ENCODE data around the gene TREML4. TPM values are rescaled to one million over a fixed set of nuclear protein-coding genes. Genes with fewer than 3 reads are reported as not detected.

TREML4 gene
- total RNA-seq, 1 donor from 2014 or later: not detected

GRCh38 chr6:41277605-41278004 is 49.5 kb downstream of the TREML4 start:
- DNase-seq: no peak
- Mint-ChIP-seq H3K4me3 (ENCODE audit: unreplicated experiment) (no peak overlapping the region), H3K36me3 (ENCODE audit: unreplicated experiment) (no peaks in the 10 kb centered on the region), H3K27ac (ENCODE audit: unreplicated experiment) (no peak overlapping the region), H3K4me1 (ENCODE audit: low read depth, unreplicated experiment) (no peaks in the 10 kb centered on the region), H3K9me3 (ENCODE audit: unreplicated experiment) (peaks cover 2% of the 10 kb centered on the region), H3K27me3 (ENCODE audit: unreplicated experiment) (no peaks in the 10 kb centered on the region)
- TF ChIP-seq CTCF (IDR thresholded peaks at IDR 0.05; ENCODE audit: partially characterized antibody, unreplicated experiment): no peak

- no peaks in the 10 kb centered on the region for H3K27me3 Mint-ChIP-seq (ENCODE audit: unreplicated experiment)
- H3K27ac Mint-ChIP-seq (ENCODE audit: unreplicated experiment): no peak overlapping the region
- H3K4me1 Mint-ChIP-seq (ENCODE audit: low read depth, unreplicated experiment): no peaks in the 10 kb centered on the region
- no peaks in the 10 kb centered on the region for H3K36me3 Mint-ChIP-seq (ENCODE audit: unreplicated experiment)
- H3K9me3 Mint-ChIP-seq (ENCODE audit: unreplicated experiment): peaks cover 4% of the 10 kb centered on the region
- TF ChIP-seq CTCF (IDR thresholded peaks at IDR 0.05; ENCODE audit: partially characterized antibody, unreplicated experiment): peak; percentile 13
- no peak overlapping the region for H3K4me3 Mint-ChIP-seq (ENCODE audit: unreplicated experiment)
- peak; percentile 67 for DNase-seq
Measured at GRCh38 chr6:41278699-41279405, 50.7 kb downstream of the TREML4 start.

GRCh38 chr6:41280381-41281057 is 52.4 kb downstream of the TREML4 start:
- H3K9me3 Mint-ChIP-seq (ENCODE audit: unreplicated experiment): peaks cover 4% of the 10 kb centered on the region
- H3K4me3 Mint-ChIP-seq (ENCODE audit: unreplicated experiment): no peak overlapping the region
- H3K27me3 Mint-ChIP-seq (ENCODE audit: unreplicated experiment): no peaks in the 10 kb centered on the region
- DNase-seq: no peak
- H3K27ac Mint-ChIP-seq (ENCODE audit: unreplicated experiment): no peak overlapping the region
- TF ChIP-seq CTCF (IDR thresholded peaks at IDR 0.05; ENCODE audit: partially characterized antibody, unreplicated experiment): no peak
- H3K36me3 Mint-ChIP-seq (ENCODE audit: unreplicated experiment): no peaks in the 10 kb centered on the region
- no peaks in the 10 kb centered on the region for H3K4me1 Mint-ChIP-seq (ENCODE audit: low read depth, unreplicated experiment)

GRCh38 chr6:41283600-41283999 is 55.5 kb downstream of the TREML4 start:
- Mint-ChIP-seq H3K4me3 (ENCODE audit: unreplicated experiment) (no peak overlapping the region), H3K36me3 (ENCODE audit: unreplicated experiment) (no peaks in the 10 kb centered on the region), H3K27ac (ENCODE audit: unreplicated experiment) (no peak overlapping the region), H3K9me3 (ENCODE audit: unreplicated experiment) (peaks cover 2% of the 10 kb centered on the region), H3K4me1 (ENCODE audit: low read depth, unreplicated experiment) (no peaks in the 10 kb centered on the region), H3K27me3 (ENCODE audit: unreplicated experiment) (no peaks in the 10 kb centered on the region)
- no peak for TF ChIP-seq CTCF (IDR thresholded peaks at IDR 0.05; ENCODE audit: partially characterized antibody, unreplicated experiment)
- DNase-seq: no peak

GRCh38 chr6:41284726-41285125 is 56.6 kb downstream of the TREML4 start:
- no peaks in the 10 kb centered on the region for H3K4me1 Mint-ChIP-seq (ENCODE audit: low read depth, unreplicated experiment)
- no peaks in the 10 kb centered on the region for H3K27me3 Mint-ChIP-seq (ENCODE audit: unreplicated experiment)
- H3K36me3 Mint-ChIP-seq (ENCODE audit: unreplicated experiment): no peaks in the 10 kb centered on the region
- no peak overlapping the region for H3K4me3 Mint-ChIP-seq (ENCODE audit: unreplicated experiment)
- H3K9me3 Mint-ChIP-seq (ENCODE audit: unreplicated experiment): peaks cover 2% of the 10 kb centered on the region
- H3K27ac Mint-ChIP-seq (ENCODE audit: unreplicated experiment): no peak overlapping the region
- TF ChIP-seq CTCF (IDR thresholded peaks at IDR 0.05; ENCODE audit: partially characterized antibody, unreplicated experiment): no peak
- DNase-seq: no peak
